GM11168 (cell line): ENCODE measurements around the gene RCHY1.
"Not testable (repeated sequence)": the region's sequence is repeated elsewhere in the genome, so short reads cannot be mapped to it uniquely, and the experiment has no call there.

Experiments
- in situ Hi-C: fragments of 300-500 bp; cut with MboI; formaldehyde crosslinking; loops from one replicate; pipeline ENCODE4 v1.12.0; 2022; ENCODE audit warnings: low sequenced_read_pairs; ENCODE audit not compliant: unreplicated experiment

RCHY1 gene

GRCh38 chr4:75519452-75519851 is 5.2 kb upstream of the RCHY1 start:
- in situ Hi-C loops = not testable (repeated sequence)

- in situ Hi-C loops = no loop called here
Observed at GRCh38 chr4:75516144-75516543, 1.9 kb upstream of the RCHY1 start.

- in situ Hi-C loops = no loop called here
Observed at GRCh38 chr4:75514949-75515612, 878 bp upstream of the RCHY1 start.

- in situ Hi-C loops = no loop called here
Observed at GRCh38 chr4:75513526-75514130, 575 bp downstream of the RCHY1 start.

- in situ Hi-C loops = no loop called here
Observed at GRCh38 chr4:75512386-75513211, 1.6 kb downstream of the RCHY1 start.

- in situ Hi-C loops = no loop called here
Observed at GRCh38 chr4:75511841-75512240, 2.4 kb downstream of the RCHY1 start.

GRCh38 chr4:75509592-75509991 is 4.6 kb downstream of the RCHY1 start:
- in situ Hi-C loops = not testable (repeated sequence)

GRCh38 chr4:75505630-75506029 is 8.6 kb downstream of the RCHY1 start:
- in situ Hi-C loops = no loop called here

- in situ Hi-C loops = no loop called here
Observed at GRCh38 chr4:75502671-75503070, 11.5 kb downstream of the RCHY1 start.

- in situ Hi-C loops = no loop called here
Observed at GRCh38 chr4:75499900-75500299, 14.3 kb downstream of the RCHY1 start.

- in situ Hi-C loops = no loop called here
Observed at GRCh38 chr4:75498041-75498440, 16.2 kb downstream of the RCHY1 start.

- in situ Hi-C loops = no loop called here
Observed at GRCh38 chr4:75497133-75497532, 17.1 kb downstream of the RCHY1 start.

GRCh38 chr4:75496406-75496805 is 17.8 kb downstream of the RCHY1 start:
- in situ Hi-C loops = no loop called here

GRCh38 chr4:75495476-75495875 is 18.7 kb downstream of the RCHY1 start:
- in situ Hi-C loops = no loop called here

- in situ Hi-C loops = no loop called here
Observed at GRCh38 chr4:75494563-75494962, 19.6 kb downstream of the RCHY1 start.

- in situ Hi-C loops = no loop called here
Observed at GRCh38 chr4:75490155-75490554, 24.0 kb downstream of the RCHY1 start.

- in situ Hi-C loops = no loop called here
Observed at GRCh38 chr4:75484190-75484589, 30.0 kb downstream of the RCHY1 start.

- in situ Hi-C loops = no loop called here
Observed at GRCh38 chr4:75477201-75477600, 37.0 kb downstream of the RCHY1 start.

- in situ Hi-C loops = no loop called here
Observed at GRCh38 chr4:75470738-75471137, 43.5 kb downstream of the RCHY1 start.

- in situ Hi-C loops = no loop called here
Observed at GRCh38 chr4:75469896-75470295, 44.3 kb downstream of the RCHY1 start.

GRCh38 chr4:75457365-75457764 is 56.8 kb downstream of the RCHY1 start:
- in situ Hi-C loops = no loop called here
